ENCODE data around the gene TRIM24.
"Not testable (repeated sequence)": the region's sequence is repeated elsewhere in the genome, so short reads cannot be mapped to it uniquely, and the experiment has no call there.

- TF ChIP-seq CTCF (IDR thresholded peaks at IDR 0.05; ENCODE audit: low read length); EZH2phosphoT487 (IDR thresholded peaks at IDR 0.05; ENCODE audit: low read length); EZH2 (optimal IDR thresholded peaks at IDR 0.05; ENCODE audit: low read depth, low read length): not testable (repeated sequence)
These were observed 29.1 kb downstream of the TRIM24 start for GRCh38 chr7:138489139-138489538.

Measured in MM.1S (cell line).